Esophagus muscularis mucosa (tissue), 4 donors: Measurements from ENCODE around the gene MAN1C1. TPM values are rescaled to one million over a fixed set of nuclear protein-coding genes. Genes with fewer than 3 reads are reported as not detected.

ENCODE experiments used
- DNase-seq: peaks from one replicate; pipeline ENCODE4 v3.0.0-alpha.2; 2017; ENCODE audit errors: extremely low spot score
- H3K27ac ChIP-seq, 4 donors: fragments of 200-600 bp; sonication (generic); replicated peaks in 1 of 4; 1 replicate in 3 of 4; 2 replicates in 1 of 4; pipeline ENCODE4 v1.5.1; 2016 to 2019; ENCODE audit warnings: mild to moderate bottlenecking in 1 of 4
- H3K27me3 ChIP-seq, 4 donors: fragments of 200-600 bp; sonication (generic); one replicate each; pipeline versions ENCODE4 v1.5.1 to v1.6.0; 2016 to 2019
- H3K36me3 ChIP-seq, 4 donors: fragments of 200-600 bp; sonication (generic); one replicate each; pipeline ENCODE4 v1.5.1; 2016 to 2019
- H3K4me1 ChIP-seq, 4 donors: fragments of 200-600 bp; sonication (generic); one replicate each; pipeline ENCODE4 v1.5.1; 2016 to 2019
- H3K4me3 ChIP-seq, 4 donors: fragments of 200-600 bp; sonication (generic); 1 replicate in 2 of 4; 2 replicates in 2 of 4; pipeline ENCODE4 v1.5.1; 2016 to 2019; ENCODE audit warnings: mild to moderate bottlenecking in 4 of 4, moderate library complexity in 1 of 4
- H3K9me3 ChIP-seq, 4 donors: fragments of 200-600 bp; sonication (generic); 1 replicate in 3 of 4; 2 replicates in 1 of 4; pipeline ENCODE4 v1.5.1; 2016 to 2019
- CTCF ChIP-seq, 3 experiments: fragments of 200-600 bp in 2 of 3; fragments of 450-650 bp in 1 of 3; sonication (generic) in 2 of 3; IDR thresholded peaks; one replicate each; pipeline ENCODE4 v1.5.1; 2017 to 2019; ENCODE audit warnings: antibody characterized with exemption in 3 of 3, mild to moderate bottlenecking in 2 of 3, moderate library complexity in 1 of 3
- EP300 ChIP-seq: sonication (generic); formaldehyde crosslinking; IDR thresholded peaks from one replicate; pipeline ENCODE4 v1.6.1; 2017; ENCODE audit warnings: antibody characterized with exemption
- POLR2A ChIP-seq: fragments of 450-650 bp; IDR thresholded peaks from one replicate; pipeline ENCODE4 v1.6.1; 2017; ENCODE audit warnings: antibody characterized with exemption, moderate library complexity, mild to moderate bottlenecking, low read depth
- POLR2AphosphoS5 ChIP-seq, 2 donors: sonication (generic); formaldehyde crosslinking; IDR thresholded peaks; one replicate each; pipeline ENCODE4 v1.6.1; 2017; ENCODE audit warnings: antibody characterized with exemption in 2 of 2
- WGBS: methylation state at CpG from one replicate; pipeline ENCODE4 v1.1.5; 2018; 5-methylcytosine and 5-hydroxymethylcytosine counted together
- intact Hi-C: fragments of 100-400 bp; cut with DNase I; formaldehyde crosslinking; loops from one replicate; pipeline ENCODE4 v1.15.1; 2023
- total RNA-seq, 4 donors: library from RNA; depleted of rRNA; stranded (reverse); fragments of >200 nt; gene quantifications; one replicate each; pipeline versions ENCODE4 v1.1.0 to v1.2.1, GENCODE V29; 2016

MAN1C1 gene
- total RNA-seq, 4 donors from 2014 or later, result 20.2 to 22.8 (median 20.7) TPM

- TF ChIP-seq EP300, result no peak
- no peak for TF ChIP-seq POLR2AphosphoS5 (IDR thresholded peaks at IDR 0.05)
- no peak for TF ChIP-seq POLR2A
- TF ChIP-seq CTCF (IDR thresholded peaks at IDR 0.05), result no peak
- no peak for DNase-seq
- Histone ChIP-seq H3K36me3 (peaks cover 71 to 83% (median 76%) of the 10 kb centered on the region in 4 donors), H3K27me3 (no peaks in the 10 kb centered on the region), H3K27ac (no peak overlapping the region), H3K4me1 (peaks cover 0 to 4% (median 0%) of the 10 kb centered on the region in 4 donors), H3K9me3 (no peaks in the 10 kb centered on the region), H3K4me3 (no peak overlapping the region)
- 62% methylated on average over 5 of the region's 5 CpGs for WGBS
- intact Hi-C loops, result no loop called here
Observed at GRCh38 chr1:25831569-25832196, 215.1 kb downstream of the MAN1C1 start.

- WGBS, result 85% methylated on average over 6 of the region's 6 CpGs
- H3K27ac ChIP-seq, result no peak overlapping the region
- H3K27me3 ChIP-seq, result no peaks in the 10 kb centered on the region
- H3K9me3 ChIP-seq, result no peaks in the 10 kb centered on the region
- intact Hi-C loops, result no loop called here
- peaks cover 63 to 75% (median 68%) of the 10 kb centered on the region in 4 donors for H3K36me3 ChIP-seq
- H3K4me3 ChIP-seq, result no peak overlapping the region
- H3K4me1 ChIP-seq, result peaks cover 0 to 4% (median 0%) of the 10 kb centered on the region in 4 donors
- DNase-seq, result no peak
- TF ChIP-seq CTCF (IDR thresholded peaks at IDR 0.05), result no peak
- TF ChIP-seq EP300, result no peak
- TF ChIP-seq POLR2AphosphoS5 (IDR thresholded peaks at IDR 0.05), result no peak
- TF ChIP-seq POLR2A, result no peak
Observed at GRCh38 chr1:25832336-25833037, 215.9 kb downstream of the MAN1C1 start.

DNA sequence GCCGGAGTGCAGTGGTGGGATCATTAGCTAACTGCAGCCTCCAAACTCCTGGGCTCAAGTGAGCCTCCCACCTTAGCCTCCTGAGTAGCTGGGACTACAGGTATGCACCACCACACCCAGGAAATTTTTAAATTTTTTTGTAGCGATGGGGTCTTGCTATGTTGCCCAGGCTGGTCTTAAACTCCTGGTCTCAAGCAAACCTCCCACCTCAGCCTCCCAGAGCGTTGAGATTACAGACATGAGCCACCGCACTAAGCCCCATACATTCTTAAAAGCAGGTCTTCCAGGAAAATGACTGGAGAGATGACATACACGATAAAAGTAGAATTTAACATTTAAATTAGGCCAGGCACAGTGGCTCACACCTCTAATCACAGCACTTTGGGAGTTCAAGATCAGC, 216.6 kb downstream of the MAN1C1 start:
- H3K27me3 ChIP-seq, result no peaks in the 10 kb centered on the region
- peaks cover 56 to 68% (median 61%) of the 10 kb centered on the region in 4 donors for H3K36me3 ChIP-seq
- DNase-seq, result no peak
- no peak overlapping the region for H3K27ac ChIP-seq
- intact Hi-C loops, result no loop called here
- H3K4me1 ChIP-seq, result peaks cover 0 to 4% (median 0%) of the 10 kb centered on the region in 4 donors
- TF ChIP-seq POLR2AphosphoS5 (IDR thresholded peaks at IDR 0.05), result no peak
- no peak for TF ChIP-seq CTCF (IDR thresholded peaks at IDR 0.05)
- TF ChIP-seq EP300, result no peak
- TF ChIP-seq POLR2A, result no peak
- 97% methylated on average over 5 of the region's 5 CpGs for WGBS
- H3K4me3 ChIP-seq, result no peak overlapping the region
- H3K9me3 ChIP-seq, result no peaks in the 10 kb centered on the region

Other genes with a start within 250 kb of the MAN1C1 start
- gene RHCE, start 196.0 kb upstream of the MAN1C1 start, total RNA-seq, result under 1 TPM in 1 of 4 donors, not detected in 3; 0.17 TPM
- 10 to 100 TPM; 16.2 to 23.2 (median 19.5) TPM for gene MACO1, start 185.9 kb upstream of the MAN1C1 start, total RNA-seq
- 10 to 100 TPM; 12.6 to 21.2 (median 16.3) TPM for gene LDLRAP1, start 73.2 kb upstream of the MAN1C1 start, total RNA-seq
- gene SELENON, start 183.4 kb downstream of the MAN1C1 start, total RNA-seq, result 10 to 100 TPM; 35.3 to 75.1 (median 50.5) TPM
- gene MTFR1L, start 203.2 kb downstream of the MAN1C1 start, total RNA-seq, result 100 to 1,000 TPM in 2 of 4 donors, 10 to 100 TPM in 2; 91.1 to 107 (median 101) TPM
- gene AUNIP, start 242.7 kb downstream of the MAN1C1 start, total RNA-seq, result not detected